GM13976 (cell line): Measurements from ENCODE around the gene CAPN13.

Experiments
- DNase-seq: peaks from one replicate; pipeline ENCODE4 v3.0.0; 2012; ENCODE audit warnings: low spot score
- in situ Hi-C: fragments of 300-500 bp; cut with MboI; formaldehyde crosslinking; loops from one replicate; pipeline ENCODE4 v1.12.0; 2022; ENCODE audit warnings: low sequenced_read_pairs, mixed read lengths, inconsistent platforms; ENCODE audit not compliant: unreplicated experiment
- TF ChIP-seq, protein P1 (sequence below): IDR thresholded peaks from 2 replicates; pipeline ENCODE4 v1.5.1; 2012; ENCODE audit warnings: borderline replicate concordance, mild to moderate bottlenecking; ENCODE audit not compliant: insufficient read depth; ENCODE audit errors: extremely low read depth, missing control alignments, control extremely low read depth

Gene CAPN13

DNA sequence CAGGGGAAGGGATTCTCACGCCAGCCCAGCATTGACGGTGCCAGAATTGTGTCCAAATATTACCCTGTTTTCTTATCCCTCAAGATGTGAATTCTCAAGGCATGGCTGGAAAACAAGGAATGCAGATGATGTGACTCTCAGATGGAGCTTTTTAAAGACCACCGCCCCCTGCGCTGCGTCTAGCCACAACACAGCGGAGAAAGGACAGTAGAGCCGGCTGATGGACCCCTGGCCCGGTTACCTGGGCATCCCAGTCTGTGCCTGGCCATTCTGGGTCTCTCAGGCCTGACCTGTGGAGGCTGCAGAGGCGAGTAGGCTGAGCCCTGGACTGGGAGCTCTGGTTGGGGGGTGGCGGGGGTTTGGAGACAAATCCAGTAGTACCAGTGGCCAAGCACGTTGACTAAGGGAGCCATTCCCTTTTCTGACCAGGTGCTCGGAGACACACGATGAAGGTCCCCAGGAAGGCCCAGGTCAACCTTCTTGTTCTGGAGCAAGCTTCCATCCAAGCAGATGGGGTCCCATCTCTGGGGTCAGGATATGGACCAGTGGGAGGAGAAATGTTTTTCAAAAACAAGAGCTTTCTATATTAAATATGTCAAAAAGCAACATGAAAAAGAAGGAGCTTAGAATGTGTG, 5.3 kb downstream of the CAPN13 start:
- DNase-seq: no peak
- in situ Hi-C loops: no loop called here
- TF ChIP-seq, protein P1, sequence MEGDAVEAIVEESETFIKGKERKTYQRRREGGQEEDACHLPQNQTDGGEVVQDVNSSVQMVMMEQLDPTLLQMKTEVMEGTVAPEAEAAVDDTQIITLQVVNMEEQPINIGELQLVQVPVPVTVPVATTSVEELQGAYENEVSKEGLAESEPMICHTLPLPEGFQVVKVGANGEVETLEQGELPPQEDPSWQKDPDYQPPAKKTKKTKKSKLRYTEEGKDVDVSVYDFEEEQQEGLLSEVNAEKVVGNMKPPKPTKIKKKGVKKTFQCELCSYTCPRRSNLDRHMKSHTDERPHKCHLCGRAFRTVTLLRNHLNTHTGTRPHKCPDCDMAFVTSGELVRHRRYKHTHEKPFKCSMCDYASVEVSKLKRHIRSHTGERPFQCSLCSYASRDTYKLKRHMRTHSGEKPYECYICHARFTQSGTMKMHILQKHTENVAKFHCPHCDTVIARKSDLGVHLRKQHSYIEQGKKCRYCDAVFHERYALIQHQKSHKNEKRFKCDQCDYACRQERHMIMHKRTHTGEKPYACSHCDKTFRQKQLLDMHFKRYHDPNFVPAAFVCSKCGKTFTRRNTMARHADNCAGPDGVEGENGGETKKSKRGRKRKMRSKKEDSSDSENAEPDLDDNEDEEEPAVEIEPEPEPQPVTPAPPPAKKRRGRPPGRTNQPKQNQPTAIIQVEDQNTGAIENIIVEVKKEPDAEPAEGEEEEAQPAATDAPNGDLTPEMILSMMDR: no peak

- in situ Hi-C loops: no loop called here
- DNase-seq: no peak
- TF ChIP-seq, protein P1: no peak
Measured at GRCh38 chr2:30800159-30800558, 7.1 kb downstream of the CAPN13 start.

GRCh38 chr2:30799366-30799765, 7.9 kb downstream of the CAPN13 start:
- DNase-seq: no peak

GRCh38 chr2:30798536-30798991, 8.7 kb downstream of the CAPN13 start:
- TF ChIP-seq, protein P1: no peak
- no peak for DNase-seq
- in situ Hi-C loops: no loop called here

More at GRCh38 chr2:30799366-30799765, 7.9 kb downstream of the CAPN13 start:
- in situ Hi-C loops: no loop called here
- TF ChIP-seq, protein P1: no peak

- no peak for DNase-seq
- in situ Hi-C loops: no loop called here
- TF ChIP-seq, protein P1: no peak
Measured at GRCh38 chr2:30797381-30798015, 9.7 kb downstream of the CAPN13 start.

DNA sequence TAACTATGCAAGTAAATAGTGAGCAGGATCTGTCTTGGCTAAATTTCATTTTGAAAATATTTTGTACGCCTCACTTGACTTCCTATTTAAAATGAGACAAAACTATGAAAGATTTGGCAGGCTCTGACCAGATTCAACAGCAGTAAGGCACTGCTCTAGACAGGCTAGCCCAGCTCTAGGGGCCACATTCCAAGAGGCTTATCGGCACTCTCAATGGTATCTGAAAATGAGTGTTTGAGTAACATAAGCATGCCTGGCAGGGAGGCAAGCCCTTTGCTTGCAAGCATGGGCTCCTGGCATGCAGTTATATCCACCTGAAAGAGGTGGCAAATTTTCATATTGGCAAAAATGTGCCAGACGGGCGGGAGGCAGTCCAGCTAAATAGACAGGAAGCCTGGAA, 10.5 kb downstream of the CAPN13 start:
- in situ Hi-C loops: no loop called here
- TF ChIP-seq, protein P1: no peak
- no peak for DNase-seq
